K562 (cell line): ENCODE measurements around the gene IFT122.

Source experiments
- CREM ChIP-seq: IDR thresholded peaks from 2 replicates; pipeline ENCODE4 v1.6.1; 2014; ENCODE audit warnings: antibody characterized with exemption, low read depth
- LCOR ChIP-seq: sonication (generic); formaldehyde crosslinking; IDR thresholded peaks from 2 replicates; pipeline ENCODE4 v1.8.0; 2022; ENCODE audit warnings: mild to moderate bottlenecking, missing genetic modification reagents
- SMARCA5 ChIP-seq: fragments of 450-650 bp; IDR thresholded peaks from 2 replicates; pipeline ENCODE4 v1.6.1; 2016
- ZBED1 ChIP-seq: IDR thresholded peaks from 2 replicates; pipeline ENCODE4 v1.6.1; 2014
- ZKSCAN1 ChIP-seq: fragments of 150-350 bp; IDR thresholded peaks from 2 replicates; pipeline ENCODE4 v1.6.1; 2016; ENCODE audit warnings: low read depth, low read length

- TF ChIP-seq ZKSCAN1 (no peak), SMARCA5 (no peak), CREM (no peak), ZBED1 (no peak), LCOR (CRISPR knock-in tag) (no peak)
Observed at GRCh38 chr3:129528589-129529100, 88.6 kb downstream of the IFT122 start, which contains the start of gene RHO.
